ENCODE measurements around the gene OBP2A. TPM values are rescaled to one million over a fixed set of nuclear protein-coding genes. Genes with fewer than 3 reads are reported as not detected.

Gene OBP2A
- total RNA-seq, 4 donors from 2014 or later: not detected

- H3K27ac ChIP-seq: no peak overlapping the region
- WGBS, 2 donors: 93 to 95% methylated on average over 10 of the region's 10 CpGs
- H3K36me3 ChIP-seq: no peaks in the 10 kb centered on the region
- no peaks in the 10 kb centered on the region for H3K9me3 ChIP-seq
- H3K4me1 ChIP-seq: no peaks in the 10 kb centered on the region
- no peak for DNase-seq (ENCODE audit: low spot score in 2 of 2)
- TF ChIP-seq EP300 (IDR thresholded peaks at IDR 0.05) (no peak), POLR2A (IDR thresholded peaks at IDR 0.05) (no peak), CTCF (IDR thresholded peaks at IDR 0.05) (no peak)
- peaks cover 0 to 29% of the 10 kb centered on the region in 2 donors for H3K27me3 ChIP-seq
- H3K4me3 ChIP-seq: no peak overlapping the region
Observed at GRCh38 chr9:135519179-135519971, 26.6 kb upstream of the OBP2A start.

GRCh38 chr9:135520916-135521607, 24.9 kb upstream of the OBP2A start, which contains the start of gene LCN1:
TSS of gene LCN1 (plus strand) at chr9:135521440. CDS start at chr9:135521498, 58 bp downstream.
- H3K27ac ChIP-seq: no peak within 1 kb of the TSS
- TF ChIP-seq POLR2A (IDR thresholded peaks at IDR 0.05): no peak
- TF ChIP-seq CTCF (IDR thresholded peaks at IDR 0.05): no peak
- TF ChIP-seq EP300 (IDR thresholded peaks at IDR 0.05): no peak
- peaks cover 0 to 29% of the 10 kb centered on the region in 2 donors for H3K27me3 ChIP-seq
- H3K4me1 ChIP-seq: no peaks in the 10 kb centered on the region
- H3K9me3 ChIP-seq: no peaks in the 10 kb centered on the region
- no peak for DNase-seq (ENCODE audit: low spot score in 2 of 2)
- 75 to 77% methylated on average over 17 to 18 of the region's 18 CpGs for WGBS, 2 donors
- no peak within 1 kb of the TSS for H3K4me3 ChIP-seq
- H3K36me3 ChIP-seq: no peaks in the 10 kb centered on the region

GRCh38 chr9:135521608-135522095, 24.3 kb upstream of the OBP2A start:
- 80 to 82% methylated on average over 11 of the region's 11 CpGs for WGBS, 2 donors
- no peak for DNase-seq (ENCODE audit: low spot score in 2 of 2)
- Histone ChIP-seq H3K36me3 (no peaks in the 10 kb centered on the region), H3K4me3 (no peak overlapping the region), H3K9me3 (no peaks in the 10 kb centered on the region), H3K4me1 (no peaks in the 10 kb centered on the region), H3K27me3 (peaks cover 0 to 34% of the 10 kb centered on the region in 2 donors), H3K27ac (no peak overlapping the region)
- TF ChIP-seq CTCF (IDR thresholded peaks at IDR 0.05) (no peak), POLR2A (IDR thresholded peaks at IDR 0.05) (no peak), EP300 (IDR thresholded peaks at IDR 0.05) (no peak)

GRCh38 chr9:135522137-135522877, 23.6 kb upstream of the OBP2A start:
- peaks cover 0 to 35% of the 10 kb centered on the region in 2 donors for H3K27me3 ChIP-seq
- H3K4me1 ChIP-seq: no peaks in the 10 kb centered on the region
- no peak for DNase-seq (ENCODE audit: low spot score in 2 of 2)
- TF ChIP-seq CTCF (IDR thresholded peaks at IDR 0.05) (no peak), EP300 (IDR thresholded peaks at IDR 0.05) (no peak), POLR2A (IDR thresholded peaks at IDR 0.05) (no peak)
- H3K4me3 ChIP-seq: no peak overlapping the region
- 68 to 73% methylated on average over 13 to 16 of the region's 16 CpGs for WGBS, 2 donors
- H3K27ac ChIP-seq: no peak overlapping the region
- H3K9me3 ChIP-seq: no peaks in the 10 kb centered on the region
- H3K36me3 ChIP-seq: no peaks in the 10 kb centered on the region

Data from tibial nerve (tissue), 4 donors.